Caki2 (cell line): Measurements from ENCODE around the gene CDC42EP2. TPM values are rescaled to one million over a fixed set of nuclear protein-coding genes. Genes with fewer than 3 reads are reported as not detected.

Experiments
- DNase-seq: peaks from one replicate; pipeline ENCODE4 v3.0.0-alpha.2; 2015; ENCODE audit warnings: low read depth
- in situ Hi-C: cut with HindIII; loops from 2 replicates; pipeline ENCODE4 v1.10.0; 2016; ENCODE audit warnings: low sequenced_read_pairs, low pct_unique_long_range_greater_than_20kb, mixed read lengths
- total RNA-seq: library from RNA; depleted of rRNA; stranded (reverse); fragments of >200 nt; shearing (Covaris generic); gene quantifications from 2 replicates; pipeline ENCODE4 v1.2.3, GENCODE V29; 2014; ENCODE audit warnings: low replicate concordance; rRNA removed

The CDC42EP2 gene
- 4.6 TPM in 1 of 2 replicates, not detected in the other for total RNA-seq

- peak; percentile 69 for DNase-seq
- in situ Hi-C loops = no loop called here
Measured at GRCh38 chr11:65314501-65315203, at the start of gene CDC42EP2. Gene CDC42EP2, plus strand, starts transcription at chr11:65314866. Its CDS starts 6,033 bp downstream, at chr11:65320899.

- in situ Hi-C loops = no loop called here
- no peak for DNase-seq
Measured at GRCh38 chr11:65266210-65266609, 48.5 kb upstream of the CDC42EP2 start.

- DNase-seq = peak; percentile 80
- in situ Hi-C loops = no loop called here
Measured at GRCh38 chr11:65274735-65275682, 39.7 kb upstream of the CDC42EP2 start.

DNA sequence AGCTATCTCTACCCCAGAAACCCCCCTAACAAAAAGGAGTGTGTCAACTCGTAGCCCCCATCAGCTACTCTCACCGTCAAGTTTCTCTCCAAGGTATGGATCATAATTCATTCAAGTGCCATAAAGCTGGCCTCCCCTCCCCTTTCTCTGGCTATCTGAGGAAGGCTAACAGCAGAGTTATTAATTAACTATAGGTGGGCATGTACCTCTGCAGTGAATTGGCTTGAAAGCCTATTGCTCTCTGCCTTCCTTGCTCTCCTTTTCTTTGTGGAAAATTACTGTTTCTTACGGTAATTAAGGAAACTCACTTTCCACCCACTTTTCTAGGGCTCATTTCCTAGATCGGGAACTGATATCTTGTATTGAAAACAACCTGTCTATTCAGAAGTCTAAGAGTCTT is 38.8 kb upstream of the CDC42EP2 start:
- in situ Hi-C loops = no loop called here
- DNase-seq = no peak

GRCh38 chr11:65277631-65278277 is 36.9 kb upstream of the CDC42EP2 start:
- no peak for DNase-seq
- in situ Hi-C loops = no loop called here

DNA sequence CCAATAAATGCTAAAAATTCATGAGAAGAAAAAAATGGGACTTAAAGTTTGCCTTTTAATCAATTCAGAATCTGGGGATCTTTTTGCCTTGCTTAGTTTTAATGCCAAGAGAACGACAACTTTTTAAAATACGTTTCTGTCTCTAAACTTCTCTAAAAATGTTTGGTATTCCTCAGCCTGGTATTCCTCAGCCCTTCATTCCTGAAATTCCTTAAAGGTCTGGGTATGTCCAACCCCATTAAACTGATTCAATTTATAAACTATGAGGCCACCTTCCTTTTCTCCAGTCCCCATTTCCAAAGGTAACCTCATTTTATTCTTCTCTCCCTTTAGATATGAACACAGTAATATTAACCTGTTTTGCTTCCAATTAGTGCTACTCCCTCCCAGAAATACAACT is 36.3 kb upstream of the CDC42EP2 start:
- in situ Hi-C loops = no loop called here
- DNase-seq = no peak

DNA sequence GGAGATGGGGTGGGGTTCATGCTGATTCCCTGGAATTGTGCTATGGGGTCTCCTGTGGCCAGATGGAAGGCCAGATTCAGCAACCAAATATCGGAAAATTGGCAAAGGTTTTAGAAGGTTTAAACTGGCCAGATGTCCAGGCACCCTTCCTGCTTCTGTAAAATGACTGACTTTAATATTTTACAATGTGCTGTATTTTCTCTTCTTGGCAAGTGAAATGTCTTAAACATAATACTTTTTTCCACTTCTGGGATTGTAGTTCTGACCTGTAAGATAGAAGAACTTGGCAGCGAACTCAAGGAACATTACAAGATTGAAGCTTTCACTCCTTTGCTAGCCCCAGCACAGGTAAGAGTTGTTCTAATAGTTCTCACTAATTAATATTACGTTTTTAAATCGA is 35.4 kb upstream of the CDC42EP2 start:
- in situ Hi-C loops = no loop called here
- no peak for DNase-seq

DNA sequence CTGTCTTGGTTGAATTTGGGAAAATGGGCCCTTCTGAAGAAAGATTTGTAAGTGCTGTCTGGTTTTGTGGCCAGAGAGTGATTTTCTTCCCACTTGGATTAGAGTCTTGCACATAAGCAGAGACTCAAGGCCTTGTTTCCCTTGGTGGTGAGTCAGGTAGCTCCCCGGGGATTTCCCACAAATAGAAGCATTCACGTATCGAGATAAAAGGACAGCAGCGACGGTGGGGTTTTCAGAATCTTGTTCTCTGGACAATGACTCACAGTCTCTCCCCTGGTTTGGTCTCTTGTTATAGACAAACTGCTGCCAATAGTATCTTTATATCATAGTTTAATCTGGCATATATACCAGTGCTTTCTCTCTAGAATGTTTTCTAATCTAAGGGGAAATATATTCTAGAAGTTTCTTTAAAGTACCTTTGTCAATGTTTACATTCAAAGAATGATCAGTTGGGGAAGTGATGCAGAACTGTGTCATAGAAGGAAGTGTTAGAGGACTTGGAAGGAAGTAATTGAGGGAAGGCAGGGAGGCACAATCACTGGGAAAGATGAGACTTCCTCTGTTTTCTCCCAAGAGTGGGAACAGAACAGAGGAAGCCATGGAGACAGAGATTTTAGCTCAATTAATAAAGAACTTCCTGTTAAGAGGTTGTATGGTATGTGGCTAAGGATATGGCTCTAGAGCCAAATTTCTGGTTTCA is 34.8 kb upstream of the CDC42EP2 start:
- DNase-seq = peak; percentile 75
- in situ Hi-C loops = no loop called here

DNA sequence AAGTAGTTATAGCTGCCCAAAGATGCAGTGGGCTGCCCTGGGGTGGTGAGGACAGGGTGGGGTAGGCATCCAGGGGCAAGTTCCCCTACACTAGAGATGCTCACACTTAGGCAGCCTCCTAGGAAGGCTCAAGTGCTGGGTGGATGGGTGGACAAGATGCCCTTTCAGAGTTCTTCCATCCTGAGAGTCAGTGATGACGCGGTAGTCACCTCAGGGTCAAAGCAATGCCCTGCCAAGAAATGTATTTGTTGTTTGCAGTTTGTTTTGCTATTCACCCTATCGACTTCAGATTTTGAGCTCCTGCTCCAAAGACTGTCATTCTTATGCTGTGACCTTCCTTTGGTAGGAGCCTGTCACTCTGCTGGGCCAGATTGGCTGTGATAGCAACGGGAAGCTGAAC is 34.0 kb upstream of the CDC42EP2 start:
- DNase-seq = no peak
- in situ Hi-C loops = no loop called here

GRCh38 chr11:65286686-65287085 is 28.0 kb upstream of the CDC42EP2 start:
- no peak for DNase-seq
- in situ Hi-C loops = no loop called here

DNA sequence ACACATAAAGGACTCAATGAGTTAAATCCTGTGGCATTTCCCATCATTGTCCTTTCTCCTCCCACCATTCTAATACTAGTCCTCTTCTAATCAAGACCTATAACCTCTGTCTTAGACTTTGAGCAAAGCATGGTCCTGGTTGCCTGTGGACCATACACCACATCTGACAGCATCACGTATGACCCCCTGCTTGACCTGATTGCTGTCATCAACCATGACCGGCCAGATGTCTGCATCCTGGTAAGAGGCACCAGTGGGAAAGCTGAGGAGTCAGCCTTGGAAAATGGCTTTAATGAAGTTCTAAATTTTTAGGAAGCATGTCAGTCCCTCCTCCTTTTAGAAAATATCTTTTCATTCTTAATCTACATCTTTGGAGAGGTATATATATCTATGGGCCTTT is 27.1 kb upstream of the CDC42EP2 start:
- no peak for DNase-seq

GRCh38 chr11:65288706-65289536 is 25.7 kb upstream of the CDC42EP2 start:
- in situ Hi-C loops = no loop called here
- no peak for DNase-seq

More for the DNA sequence above, 27.1 kb upstream of the CDC42EP2 start:
- in situ Hi-C loops = no loop called here

GRCh38 chr11:65290448-65291165 is 24.1 kb upstream of the CDC42EP2 start:
- in situ Hi-C loops = no loop called here
- no peak for DNase-seq

DNA sequence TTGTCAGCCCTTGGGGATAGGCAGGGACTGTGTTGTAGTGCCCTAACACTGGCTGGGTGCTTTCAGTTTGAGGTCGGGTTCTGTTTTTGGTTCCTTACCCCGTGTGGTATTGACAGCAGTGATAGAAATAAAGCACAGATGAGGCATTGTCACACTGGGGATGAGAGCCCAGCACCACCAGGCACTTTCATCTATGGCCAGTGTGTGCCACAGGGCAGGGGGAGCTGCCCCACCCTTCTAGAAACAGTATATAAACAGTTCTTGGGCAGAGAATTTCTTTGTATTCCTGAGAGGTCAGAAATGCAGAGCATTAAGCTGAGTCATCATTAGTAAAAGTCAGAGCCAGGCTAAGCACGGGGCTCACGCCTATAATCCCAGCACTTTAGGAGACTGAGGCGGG is 23.1 kb upstream of the CDC42EP2 start:
- DNase-seq = peak; percentile 47
- in situ Hi-C loops = no loop called here

- in situ Hi-C loops = no loop called here
- DNase-seq = no peak
Measured at GRCh38 chr11:65292890-65293289, 21.8 kb upstream of the CDC42EP2 start.

DNA sequence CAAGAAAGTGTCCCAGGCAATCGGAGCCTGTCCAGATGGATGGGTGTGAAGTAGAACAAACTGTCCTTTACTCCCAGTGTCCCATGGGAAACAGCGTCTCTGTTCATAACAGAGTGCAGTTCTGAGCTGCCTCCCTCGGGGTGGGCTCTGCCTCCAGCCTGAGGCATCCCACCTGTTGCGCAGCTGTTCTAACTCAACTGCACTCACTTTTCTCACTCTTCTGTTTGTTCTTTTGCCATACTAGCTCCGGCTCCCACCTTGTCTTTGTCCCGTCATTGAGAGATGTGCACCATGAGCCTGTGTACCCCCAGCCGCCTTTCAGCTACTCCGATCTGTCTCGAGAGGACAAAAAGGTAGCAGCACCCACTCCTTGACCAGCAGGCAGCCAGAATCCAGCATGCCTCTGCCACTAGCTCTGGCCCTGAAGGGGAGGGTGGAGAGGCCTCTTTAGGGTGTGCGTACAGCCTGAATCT is 20.7 kb upstream of the CDC42EP2 start:
- in situ Hi-C loops = no loop called here
- no peak for DNase-seq

- in situ Hi-C loops = no loop called here
- DNase-seq = no peak
Measured at GRCh38 chr11:65295001-65295400, 19.7 kb upstream of the CDC42EP2 start.
